HG03469 (cell line): ENCODE measurements around the gene VPS26C.
"Not testable (repeated sequence)": the region's sequence is repeated elsewhere in the genome, so short reads cannot be mapped to it uniquely, and the experiment has no call there.

Source experiments
- ATAC-seq: cut with Tn5 transposase; IDR thresholded peaks from one replicate; pipeline ENCODE4 v1.9.1; 2021; ENCODE audit warnings: mild to moderate bottlenecking, moderate library complexity, moderate number of reproducible peaks; ENCODE audit not compliant: unreplicated experiment

Gene VPS26C

GRCh38 chr21:37267269-37268185 is at the start of gene VPS26C:
TSS of gene VPS26C (minus strand) at chr21:37267334. CDS start at chr21:37267294, 40 bp downstream.
- peak; percentile 87 for ATAC-seq

DNA sequence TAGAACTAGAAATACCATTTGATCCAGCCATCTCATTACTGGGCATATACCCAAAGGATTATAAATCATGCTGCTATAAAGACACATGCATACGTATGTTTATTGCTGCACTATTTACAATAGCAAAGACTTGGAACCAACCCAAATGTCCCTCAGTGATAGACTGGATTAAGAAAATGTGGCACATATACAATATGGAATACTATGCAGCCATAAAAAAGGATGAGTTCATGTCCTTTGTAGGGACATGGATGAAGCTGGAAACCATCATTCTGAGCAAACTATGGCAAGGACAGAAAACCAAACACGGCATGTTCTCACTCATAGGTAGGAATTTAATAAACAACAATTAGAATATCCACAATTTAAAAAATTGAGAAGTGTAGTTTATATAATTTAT is 48.9 kb upstream of the VPS26C start:
- not testable (repeated sequence) for ATAC-seq

DNA sequence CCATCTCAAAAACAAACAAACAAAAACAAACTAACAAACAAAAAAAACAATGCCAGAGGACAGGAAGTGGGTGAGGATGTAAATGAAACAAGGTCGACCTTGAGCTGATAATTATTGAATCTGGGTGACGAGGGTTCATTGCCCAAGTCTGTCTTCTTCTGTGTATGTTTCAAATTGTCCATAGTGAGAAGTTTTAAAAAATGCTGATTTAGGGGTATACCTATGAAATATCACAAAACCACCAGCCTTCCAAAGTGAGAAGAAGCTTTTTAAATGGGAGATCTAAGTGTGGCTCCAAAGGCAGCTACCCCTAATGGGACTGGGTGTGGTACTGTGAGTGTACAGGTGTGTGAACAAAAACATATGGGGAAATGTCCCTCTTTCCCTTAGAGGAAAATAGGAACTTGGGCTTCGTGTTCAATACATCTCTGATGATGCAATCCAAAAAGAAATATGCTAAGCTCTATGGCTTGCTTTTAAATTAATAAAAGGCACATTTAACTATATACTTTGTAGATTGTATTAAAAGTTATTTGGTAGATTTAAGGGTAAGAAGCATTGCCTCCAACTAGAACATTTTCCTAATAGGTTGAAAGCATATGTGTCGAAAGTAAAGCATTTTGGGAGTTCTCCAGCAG is 33.1 kb upstream of the VPS26C start:
- ATAC-seq = no peak

DNA sequence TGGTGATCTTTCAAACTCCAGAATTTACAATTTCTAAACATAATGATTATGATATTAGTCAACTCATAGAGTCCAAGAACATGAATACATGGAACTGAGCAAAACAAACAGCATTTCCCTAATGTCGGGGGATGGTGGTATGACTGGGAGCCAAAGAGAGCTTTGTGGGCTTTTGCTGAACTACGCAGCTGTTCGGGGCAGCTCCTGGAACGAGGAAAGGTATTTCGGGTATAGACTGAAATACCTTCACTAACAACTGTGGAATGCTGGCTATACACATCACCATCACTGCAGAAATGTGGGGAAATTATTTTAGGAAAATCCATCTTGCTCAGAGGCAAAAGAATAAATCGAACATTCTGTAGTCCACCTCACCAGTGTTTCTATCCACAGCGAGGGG is 30.2 kb upstream of the VPS26C start:
- no peak for ATAC-seq

DNA sequence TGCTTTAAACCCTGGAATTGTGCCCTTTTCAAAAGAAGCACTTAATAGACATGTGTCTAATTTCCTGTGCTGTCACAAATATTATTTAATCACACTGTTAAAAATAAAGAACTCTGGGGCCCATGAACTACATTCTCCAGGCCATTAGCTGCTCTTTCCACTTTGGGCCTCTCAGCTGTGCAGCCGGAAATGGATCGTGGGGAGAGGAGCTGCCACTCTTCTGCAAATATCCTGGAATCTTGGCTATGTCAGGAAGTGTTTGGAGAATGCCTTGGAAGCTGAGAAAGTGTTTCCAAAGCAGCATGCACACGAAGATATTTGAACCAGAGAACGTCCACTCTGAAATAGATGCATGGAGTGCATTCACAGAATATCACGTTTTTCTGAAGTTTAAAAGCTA is 27.5 kb upstream of the VPS26C start:
- ATAC-seq = no peak

DNA sequence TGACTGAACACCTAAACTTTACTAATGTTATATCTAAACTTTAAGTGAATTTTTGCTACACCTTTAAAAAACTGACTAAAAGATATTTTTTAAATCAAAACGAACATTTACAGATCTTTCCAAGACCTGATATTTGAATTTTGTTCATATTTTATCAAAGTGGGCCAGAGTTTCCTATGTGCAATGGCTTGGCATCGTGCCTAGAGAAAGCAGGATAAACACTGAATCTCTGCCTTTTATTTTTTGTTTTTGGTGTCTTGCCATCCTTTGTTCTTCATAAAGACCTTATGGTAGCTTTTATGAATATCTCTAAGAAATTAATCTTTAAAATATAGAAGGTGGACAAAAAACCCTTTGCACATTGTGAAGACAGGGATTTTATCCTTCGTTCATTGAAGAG is 25.8 kb upstream of the VPS26C start:
- ATAC-seq = no peak

DNA sequence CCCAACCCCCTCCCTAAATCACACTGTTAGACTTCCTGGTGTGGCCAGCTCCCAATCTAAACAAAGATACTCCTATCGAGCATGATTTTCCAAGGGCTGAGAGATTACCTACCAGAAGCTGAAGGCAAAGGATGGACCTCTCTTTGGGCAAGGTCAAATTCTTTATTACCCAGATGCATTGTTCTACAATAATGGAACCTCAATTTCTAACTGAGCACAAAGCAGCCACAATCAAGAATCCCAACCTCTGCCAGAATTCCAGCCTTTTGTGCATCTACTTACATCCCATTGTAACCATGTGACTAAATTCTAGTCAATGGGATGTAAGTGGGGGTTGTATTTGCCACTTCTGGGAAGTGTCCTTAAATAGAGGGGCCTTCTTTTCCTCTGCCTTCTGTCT is 24.9 kb upstream of the VPS26C start:
- ATAC-seq = no peak

DNA sequence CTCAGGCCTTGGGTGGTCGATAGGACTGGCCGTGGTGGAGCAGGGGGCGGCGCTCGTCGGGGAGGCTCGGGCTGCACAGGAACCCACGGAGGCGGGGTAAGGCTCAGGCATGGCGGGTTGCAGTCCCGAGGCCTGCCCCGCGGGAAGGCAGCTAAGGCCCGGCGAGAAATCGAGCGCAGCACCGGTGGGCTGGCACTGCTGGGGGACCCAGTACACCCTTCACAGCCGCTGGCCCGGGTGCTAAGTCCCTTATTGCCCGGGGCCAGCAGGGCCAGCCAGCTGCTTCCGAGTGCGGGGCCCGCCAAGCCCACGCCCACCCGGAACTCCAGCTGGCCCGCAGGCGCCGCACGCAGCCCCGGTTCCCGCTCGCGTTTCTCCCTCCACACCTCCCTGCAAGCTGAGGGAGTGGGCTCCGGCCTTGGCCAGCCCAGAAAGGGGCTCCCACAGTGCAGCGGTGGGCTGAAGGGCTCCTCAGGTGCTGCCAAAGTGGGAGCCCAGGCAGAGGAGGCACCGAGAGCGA is 16.1 kb upstream of the VPS26C start:
- ATAC-seq = not testable (repeated sequence)

- ATAC-seq = not testable (repeated sequence)
These were observed 15.5 kb upstream of the VPS26C start for GRCh38 chr21:37282602-37283001.

GRCh38 chr21:37281993-37282392 is 14.9 kb upstream of the VPS26C start:
- ATAC-seq = no peak

DNA sequence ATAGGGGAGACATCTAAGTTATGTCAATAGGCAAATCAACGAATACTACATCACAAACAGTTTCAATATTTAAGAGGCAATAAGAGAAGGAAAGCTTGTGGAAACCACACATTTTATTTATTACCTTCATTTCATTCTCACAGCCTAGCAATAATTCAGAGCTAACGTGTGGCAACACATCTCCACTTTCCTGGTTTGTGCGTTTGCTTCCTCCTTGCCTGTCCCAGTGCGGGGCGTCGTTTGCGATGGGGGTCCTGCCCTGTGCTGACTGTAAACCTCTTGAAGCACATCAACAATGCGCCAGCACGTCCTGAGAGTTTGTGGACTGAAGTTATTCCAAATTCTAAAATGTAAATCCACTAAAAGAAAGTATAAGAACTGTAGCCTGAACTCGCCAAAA is 14.4 kb upstream of the VPS26C start:
- no peak for ATAC-seq

GRCh38 chr21:37279271-37279670 is 12.1 kb upstream of the VPS26C start:
- ATAC-seq = not testable (repeated sequence)

GRCh38 chr21:37278199-37278598 is 11.1 kb upstream of the VPS26C start:
- no peak for ATAC-seq

DNA sequence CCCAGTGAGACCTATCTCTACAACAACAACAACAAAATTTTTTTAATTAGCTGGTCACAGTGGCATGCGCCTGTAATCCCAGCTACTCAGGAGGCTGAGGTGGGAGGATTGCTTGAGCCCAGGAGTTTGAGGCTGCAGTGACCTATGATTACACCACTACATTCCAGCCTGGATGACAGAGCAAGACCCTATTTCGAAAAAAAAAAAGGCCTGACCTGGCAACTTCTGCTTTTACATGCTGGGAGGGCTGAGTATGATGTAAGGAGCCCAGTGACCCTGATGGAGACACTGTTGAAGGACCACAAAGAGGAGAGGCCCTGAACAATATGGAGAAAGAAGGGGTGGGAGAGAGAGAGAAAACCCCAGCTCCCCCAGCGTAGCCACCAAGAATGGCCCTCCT is 9.2 kb upstream of the VPS26C start:
- no peak for ATAC-seq

GRCh38 chr21:37273911-37274690 is 7.0 kb upstream of the VPS26C start:
- no peak for ATAC-seq

- no peak for ATAC-seq
These were observed 6.3 kb upstream of the VPS26C start for GRCh38 chr21:37273440-37273839.

GRCh38 chr21:37272897-37273296 is 5.8 kb upstream of the VPS26C start:
- ATAC-seq = no peak

- no peak for ATAC-seq
These were observed 3.6 kb upstream of the VPS26C start for GRCh38 chr21:37270576-37271365.

GRCh38 chr21:37269481-37269880 is 2.3 kb upstream of the VPS26C start:
- no peak for ATAC-seq

DNA sequence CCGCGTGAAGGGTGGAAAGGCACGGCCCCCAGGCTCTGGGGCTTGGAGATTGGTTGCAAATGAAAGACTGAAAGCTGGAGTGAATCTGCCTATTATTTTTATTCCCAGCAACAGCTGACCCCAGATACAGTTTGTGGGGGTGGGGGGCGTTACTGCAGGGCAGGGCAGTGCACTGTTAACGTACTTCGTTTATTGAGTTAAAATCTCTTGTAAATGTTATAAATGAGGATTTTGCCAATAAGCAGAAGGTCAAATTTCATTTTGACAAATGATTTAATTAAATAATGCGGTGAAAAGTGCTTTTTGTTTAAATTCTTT is 1.0 kb upstream of the VPS26C start:
- ATAC-seq = no peak
